Stimulated activated CD4-positive, alpha-beta T cell treated with anti-CD3 and anti-CD28 coated beads, Interleukin-2, amount 100 ng/mL, for 24 hours (primary cell): ENCODE measurements around the gene CACNA1C.

ENCODE experiments used
- DNase-seq, 2 donors: peaks; one replicate each; pipeline ENCODE4 v3.0.0-alpha.2; 2020

Gene CACNA1C

GRCh38 chr12:2618291-2618995 lies 565.7 kb downstream of the CACNA1C start:
- DNase-seq = no peak

GRCh38 chr12:2619136-2619535 lies 566.3 kb downstream of the CACNA1C start:
- no peak for DNase-seq

GRCh38 chr12:2622460-2622859 lies 569.7 kb downstream of the CACNA1C start:
- DNase-seq = no peak

GRCh38 chr12:2623472-2623871 lies 570.7 kb downstream of the CACNA1C start:
- DNase-seq = no peak

GRCh38 chr12:2624543-2625288 lies 571.9 kb downstream of the CACNA1C start:
- DNase-seq = peak in 1 of 2 donors; percentile 37

- DNase-seq = no peak
These were observed 572.5 kb downstream of the CACNA1C start for GRCh38 chr12:2625289-2625612.

GRCh38 chr12:2627076-2627834 lies 574.5 kb downstream of the CACNA1C start:
- no peak for DNase-seq

GRCh38 chr12:2627835-2628191 lies 575.0 kb downstream of the CACNA1C start:
- DNase-seq = no peak

- DNase-seq = no peak
These were observed 575.6 kb downstream of the CACNA1C start for GRCh38 chr12:2628401-2628800.

- DNase-seq = no peak
These were observed 576.3 kb downstream of the CACNA1C start for GRCh38 chr12:2629051-2629450.

GRCh38 chr12:2631653-2632350 lies 579.0 kb downstream of the CACNA1C start:
- no peak for DNase-seq

- DNase-seq = no peak
These were observed 580.5 kb downstream of the CACNA1C start for GRCh38 chr12:2633176-2633824.

- DNase-seq = no peak
These were observed 581.0 kb downstream of the CACNA1C start for GRCh38 chr12:2633825-2634200.

GRCh38 chr12:2634471-2634870 lies 581.7 kb downstream of the CACNA1C start:
- DNase-seq = no peak

GRCh38 chr12:2636741-2637340 lies 584.1 kb downstream of the CACNA1C start:
- DNase-seq = no peak

GRCh38 chr12:2637371-2637770 lies 584.6 kb downstream of the CACNA1C start:
- DNase-seq = no peak

- no peak for DNase-seq
These were observed 585.7 kb downstream of the CACNA1C start for GRCh38 chr12:2638273-2639019.

GRCh38 chr12:2639020-2639298 lies 586.2 kb downstream of the CACNA1C start:
- no peak for DNase-seq

- no peak for DNase-seq
These were observed 587.5 kb downstream of the CACNA1C start for GRCh38 chr12:2640281-2640680.

GRCh38 chr12:2640709-2641108 lies 587.9 kb downstream of the CACNA1C start:
- peak in 1 of 2 donors; percentile 38 for DNase-seq

- DNase-seq = peak in 1 of 2 donors; percentile 20
These were observed 588.4 kb downstream of the CACNA1C start for GRCh38 chr12:2641207-2641606.

- DNase-seq = no peak
These were observed 589.0 kb downstream of the CACNA1C start for GRCh38 chr12:2641761-2642160.
